WERI-Rb-1 (cell line): ENCODE results near the gene JOSD2.

Experiments used
- DNase-seq: peaks from one replicate; pipeline ENCODE4 v3.0.0-alpha.2; 2020
- H3K27ac ChIP-seq: fragments of 250-450 bp; sonication (Bioruptor Pico); 2 replicates; pipeline ENCODE4 v1.5.1; 2020; ENCODE audit warnings: mild to moderate bottlenecking, moderate library complexity
- H3K27me3 ChIP-seq: fragments of 250-450 bp; sonication (Bioruptor Pico); 2 replicates; pipeline ENCODE4 v1.5.1; 2021; ENCODE audit warnings: mild to moderate bottlenecking, low read depth, moderate library complexity; ENCODE audit not compliant: insufficient read depth, severe bottlenecking
- H3K36me3 ChIP-seq: fragments of 250-450 bp; sonication (Bioruptor Pico); 2 replicates; pipeline ENCODE4 v1.5.1; 2020; ENCODE audit warnings: mild to moderate bottlenecking, moderate library complexity
- H3K4me3 ChIP-seq: 2 replicates; pipeline ENCODE4 v1.5.1; 2011; ENCODE audit warnings: low read depth, mild to moderate bottlenecking, control low read depth, low read length
- H3K9me3 ChIP-seq: fragments of 250-450 bp; sonication (Bioruptor Pico); 2 replicates; pipeline ENCODE4 v1.5.1; 2021; ENCODE audit warnings: mild to moderate bottlenecking, moderate library complexity; ENCODE audit not compliant: severe bottlenecking
- CTCF ChIP-seq: IDR thresholded peaks from 2 replicates; pipeline ENCODE4 v1.5.1; 2011; ENCODE audit warnings: low read depth, mild to moderate bottlenecking, control low read depth, inconsistent platforms, low read length

Gene JOSD2

GRCh38 chr19:50537769-50538230 lies 26.8 kb upstream of the JOSD2 start:
- Histone ChIP-seq H3K4me3 (no peak overlapping the region), H3K27ac (no peak overlapping the region), H3K9me3 (no peaks in the 10 kb centered on the region), H3K36me3 (peaks cover 10% of the 10 kb centered on the region), H3K27me3 (no peaks in the 10 kb centered on the region)
- peak; percentile 93 for DNase-seq
- peak; percentile 88 for TF ChIP-seq CTCF

- no peak for DNase-seq
- no peak overlapping the region for H3K27ac ChIP-seq
- H3K36me3 ChIP-seq: peaks cover 13% of the 10 kb centered on the region
- TF ChIP-seq CTCF: no peak
- H3K9me3 ChIP-seq: no peaks in the 10 kb centered on the region
- no peaks in the 10 kb centered on the region for H3K27me3 ChIP-seq
- H3K4me3 ChIP-seq: no peak overlapping the region
These were observed 26.3 kb upstream of the JOSD2 start for GRCh38 chr19:50537306-50537685.

- DNase-seq: no peak
These were observed 25.8 kb upstream of the JOSD2 start for GRCh38 chr19:50536662-50537305.

GRCh38 chr19:50535672-50536187 lies 24.7 kb upstream of the JOSD2 start:
- Histone ChIP-seq H3K36me3 (peaks cover 13% of the 10 kb centered on the region), H3K27me3 (no peaks in the 10 kb centered on the region), H3K9me3 (no peaks in the 10 kb centered on the region), H3K27ac (no peak overlapping the region), H3K4me3 (no peak overlapping the region)
- DNase-seq: no peak
- no peak for TF ChIP-seq CTCF

More at GRCh38 chr19:50536662-50537305, 25.8 kb upstream of the JOSD2 start:
- Histone ChIP-seq H3K36me3 (peaks cover 13% of the 10 kb centered on the region), H3K27me3 (no peaks in the 10 kb centered on the region), H3K27ac (no peak overlapping the region), H3K4me3 (no peak overlapping the region), H3K9me3 (no peaks in the 10 kb centered on the region)
- no peak for TF ChIP-seq CTCF

- Histone ChIP-seq H3K36me3 (peaks cover 13% of the 10 kb centered on the region), H3K9me3 (no peaks in the 10 kb centered on the region), H3K27ac (no peak overlapping the region), H3K27me3 (no peaks in the 10 kb centered on the region), H3K4me3 (no peak overlapping the region)
- TF ChIP-seq CTCF: no peak
- DNase-seq: no peak
These were observed 23.5 kb upstream of the JOSD2 start for GRCh38 chr19:50534478-50534877.

- DNase-seq: no peak
- H3K9me3 ChIP-seq: no peaks in the 10 kb centered on the region
- TF ChIP-seq CTCF: no peak
- H3K4me3 ChIP-seq: no peak overlapping the region
- H3K27ac ChIP-seq: no peak overlapping the region
- peaks cover 13% of the 10 kb centered on the region for H3K36me3 ChIP-seq
- H3K27me3 ChIP-seq: no peaks in the 10 kb centered on the region
These were observed 22.0 kb upstream of the JOSD2 start for GRCh38 chr19:50532952-50533351.
